ENCODE results near the gene CA11. TPM values are rescaled to one million over a fixed set of nuclear protein-coding genes. Genes with fewer than 3 reads are reported as not detected.

The CA11 gene
- total RNA-seq, 1 experiment from 2014 or later, result 10.5 TPM

DNA sequence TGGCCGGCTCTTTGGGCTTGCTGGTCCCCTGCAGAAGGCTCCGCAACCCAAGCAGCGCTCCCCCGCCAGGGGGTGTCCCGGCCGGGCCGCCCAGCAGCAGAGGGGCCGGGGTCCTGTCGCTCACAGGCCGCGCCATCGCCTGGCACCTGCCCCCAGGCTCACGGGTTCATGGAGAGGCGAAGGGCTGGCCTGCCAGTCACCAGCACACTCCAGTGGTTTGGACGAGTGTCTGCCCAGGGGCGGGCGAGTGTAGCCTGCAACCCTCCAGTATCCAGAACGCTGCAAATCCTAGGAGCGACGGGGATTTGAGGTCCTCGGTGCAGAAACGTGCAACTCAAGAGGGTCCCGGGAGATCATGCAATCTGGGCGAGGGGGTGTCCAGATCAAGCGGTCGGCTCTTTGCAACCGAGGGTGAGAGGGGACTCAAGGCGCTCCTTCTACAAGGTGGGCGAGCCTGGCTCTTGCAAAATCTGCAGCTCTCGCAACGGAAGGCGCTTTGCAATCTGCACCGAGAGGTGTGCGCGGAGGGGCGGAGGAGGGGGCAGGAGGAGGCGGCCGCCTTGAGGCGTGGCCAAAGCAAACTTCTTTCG lies 9.0 kb downstream of the CA11 start, which contains the start of gene DBP:
Gene DBP (minus strand): TSS at position 521 of the 590 bp plus-strand sequence. CDS start 385 bp downstream, at position 136.
- Mint-ChIP-seq H3K36me3 (ENCODE audit: insufficient read depth, unreplicated experiment) (peaks cover 57% of the 10 kb centered on the region), H3K4me1 (ENCODE audit: low read depth, unreplicated experiment) (peaks cover 36% of the 10 kb centered on the region), H3K4me3 (ENCODE audit: unreplicated experiment) (peak within 1 kb of the TSS; percentile 80), H3K9me3 (ENCODE audit: unreplicated experiment) (peaks cover 9% of the 10 kb centered on the region), H3K27ac (ENCODE audit: unreplicated experiment) (peak within 1 kb of the TSS; percentile 96), H3K27me3 (ENCODE audit: insufficient read depth, unreplicated experiment) (no peaks in the 10 kb centered on the region)
- DNase-seq, result peak in 1 of 2 experiments; percentile 68
- H3K4me1 ChIP-seq, result peaks cover 37% of the 10 kb centered on the region
- no peaks in the 10 kb centered on the region for H3K36me3 ChIP-seq (ENCODE audit: control insufficient read depth, insufficient read depth, low read length)
- CTCF ChIA-PET, result interaction anchor here (1.2 kb wide), 1 partner anchor 9 kb away, joined by 3 read pairs; the partner anchor contains the start of gene CA11
- no peaks in the 10 kb centered on the region for H3K9me3 ChIP-seq
- H3K27me3 ChIP-seq (replicated peaks; ENCODE audit: control insufficient read depth, insufficient read depth, low read length), result no peaks in the 10 kb centered on the region
- POLR2A ChIA-PET, result interaction anchor here (0.6 to 2.0 kb wide), 5 partner anchors 13 to 1074 kb away, joined by 3 to 17 read pairs (median 5); partner anchors contain the start of genes RPL18 and SPHK2
- BruUV-seq (replicated peaks), result no TSS peak
- TF ChIP-seq, protein P1, sequence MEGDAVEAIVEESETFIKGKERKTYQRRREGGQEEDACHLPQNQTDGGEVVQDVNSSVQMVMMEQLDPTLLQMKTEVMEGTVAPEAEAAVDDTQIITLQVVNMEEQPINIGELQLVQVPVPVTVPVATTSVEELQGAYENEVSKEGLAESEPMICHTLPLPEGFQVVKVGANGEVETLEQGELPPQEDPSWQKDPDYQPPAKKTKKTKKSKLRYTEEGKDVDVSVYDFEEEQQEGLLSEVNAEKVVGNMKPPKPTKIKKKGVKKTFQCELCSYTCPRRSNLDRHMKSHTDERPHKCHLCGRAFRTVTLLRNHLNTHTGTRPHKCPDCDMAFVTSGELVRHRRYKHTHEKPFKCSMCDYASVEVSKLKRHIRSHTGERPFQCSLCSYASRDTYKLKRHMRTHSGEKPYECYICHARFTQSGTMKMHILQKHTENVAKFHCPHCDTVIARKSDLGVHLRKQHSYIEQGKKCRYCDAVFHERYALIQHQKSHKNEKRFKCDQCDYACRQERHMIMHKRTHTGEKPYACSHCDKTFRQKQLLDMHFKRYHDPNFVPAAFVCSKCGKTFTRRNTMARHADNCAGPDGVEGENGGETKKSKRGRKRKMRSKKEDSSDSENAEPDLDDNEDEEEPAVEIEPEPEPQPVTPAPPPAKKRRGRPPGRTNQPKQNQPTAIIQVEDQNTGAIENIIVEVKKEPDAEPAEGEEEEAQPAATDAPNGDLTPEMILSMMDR (IDR thresholded peaks at IDR 0.05; ENCODE audit: insufficient read depth in 1 of 2, low read depth in 1 of 2, low read length in 1 of 2, severe bottlenecking in 1 of 2, unreplicated experiment in 1 of 2), result peak in 1 of 2 experiments; percentile 39
- intact Hi-C loops (cut with micrococcal nuclease; ENCODE audit: unreplicated experiment), result loop anchor here (1.0 to 5.0 kb wide), 5 partner anchors 9 to 325 kb away; partner anchors contain the start of genes CA11, HSD17B14, RPL18 and SPHK2
- H3K4me3 ChIP-seq (ENCODE audit: low read depth, low read length), result peak within 1 kb of the TSS; percentile 63

DNA sequence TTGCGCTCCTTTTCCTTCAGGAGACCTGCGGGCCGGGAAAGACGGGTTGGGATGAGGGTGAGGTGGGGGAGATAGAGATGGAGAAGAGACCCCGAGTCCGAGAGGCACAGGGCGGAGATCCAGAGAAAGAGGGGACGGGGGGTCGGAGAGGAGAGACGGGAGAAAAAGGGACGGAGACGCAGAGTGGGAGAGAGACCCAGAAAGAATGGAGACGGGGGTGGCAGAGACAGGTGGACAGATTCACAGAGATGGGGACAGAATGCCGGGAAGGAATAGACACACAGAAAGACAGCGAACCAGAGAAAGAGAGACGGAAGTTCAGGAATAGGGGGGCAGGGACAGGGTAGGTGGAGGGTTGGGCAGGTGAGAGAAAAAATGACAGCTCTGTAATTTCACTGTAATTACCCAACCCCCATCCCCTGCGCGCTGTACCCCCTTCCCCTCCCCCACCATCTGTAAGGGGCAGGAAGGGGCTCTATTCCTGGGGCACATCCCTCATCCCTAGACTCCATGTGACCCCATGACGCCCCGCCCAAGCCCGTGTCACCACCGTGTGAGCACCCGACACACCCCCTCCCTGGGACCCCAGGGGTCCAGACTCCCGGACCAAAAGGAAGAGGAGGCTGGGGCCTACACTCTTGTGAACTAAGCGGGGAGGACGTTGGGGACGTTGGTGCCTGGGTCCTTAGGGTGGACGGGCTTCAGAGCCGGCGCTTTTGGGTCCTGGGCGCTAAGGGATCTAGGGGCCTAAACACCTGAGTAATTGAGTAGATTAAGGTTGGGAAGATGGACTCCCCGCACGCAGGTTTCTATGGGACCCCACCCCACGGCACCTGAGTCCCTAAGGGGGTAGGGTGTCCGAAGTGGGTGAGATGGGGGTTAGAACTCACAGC lies 9.8 kb downstream of the CA11 start:
- 0 out of 2 replicates have a peak, but pooled peaks cover under 1% of the 10 kb centered on the region for H3K36me3 ChIP-seq (ENCODE audit: control insufficient read depth, insufficient read depth, low read length)
- intact Hi-C loops (cut with micrococcal nuclease; ENCODE audit: unreplicated experiment), result loop anchor here (2.0 to 5.0 kb wide), 3 partner anchors 133 to 326 kb away; partner anchors contain the start of gene HSD17B14
- peaks cover 36% of the 10 kb centered on the region for H3K4me1 Mint-ChIP-seq (ENCODE audit: low read depth, unreplicated experiment)
- H3K4me3 Mint-ChIP-seq (ENCODE audit: unreplicated experiment), result peak overlapping the region; percentile 80
- no peaks in the 10 kb centered on the region for H3K27me3 Mint-ChIP-seq (ENCODE audit: insufficient read depth, unreplicated experiment)
- peaks cover 9% of the 10 kb centered on the region for H3K9me3 Mint-ChIP-seq (ENCODE audit: unreplicated experiment)
- H3K27me3 ChIP-seq (replicated peaks; ENCODE audit: control insufficient read depth, insufficient read depth, low read length), result no peaks in the 10 kb centered on the region
- peaks cover 65% of the 10 kb centered on the region for H3K36me3 Mint-ChIP-seq (ENCODE audit: insufficient read depth, unreplicated experiment)
- H3K4me1 ChIP-seq, result peaks cover 45% of the 10 kb centered on the region
- H3K9me3 ChIP-seq, result no peaks in the 10 kb centered on the region
- DNase-seq, result peak in 1 of 2 experiments; percentile 56
- TF ChIP-seq, protein P1 (IDR thresholded peaks at IDR 0.05; ENCODE audit: insufficient read depth in 1 of 2, low read depth in 1 of 2, low read length in 1 of 2, severe bottlenecking in 1 of 2, unreplicated experiment in 1 of 2), result no peak
- peak overlapping the region; percentile 53 for H3K4me3 ChIP-seq (ENCODE audit: low read depth, low read length)
- BruUV-seq (replicated peaks), result no TSS peak
- peak overlapping the region; percentile 93 for H3K27ac Mint-ChIP-seq (ENCODE audit: unreplicated experiment)
- POLR2A ChIA-PET, result interaction anchor here (0.6 to 2.0 kb wide), 5 partner anchors 12 to 1075 kb away, joined by 3 to 17 read pairs (median 5); partner anchors contain the start of genes RPL18 and SPHK2
- CTCF ChIA-PET, result no interaction called here
